Sigmoid colon (tissue), 7 donors: Measurements from ENCODE around the gene PALS1. TPM values are rescaled to one million over a fixed set of nuclear protein-coding genes. Genes with fewer than 3 reads are reported as not detected.
A peak's percentile ranks its signal among the peaks of the same experiment; 100 is the strongest.
"Not testable (repeated sequence)": the region's sequence is repeated elsewhere in the genome, so short reads cannot be mapped to it uniquely, and the experiment has no call there.

Source experiments
- DNase-seq: peaks from one replicate; pipeline ENCODE4 v3.0.0-alpha.2; 2019
- H3K27ac ChIP-seq, 4 donors: fragments of 200-600 bp; sonication (generic); one replicate each; pipeline ENCODE4 v1.5.1; 2016 to 2019; ENCODE audit warnings: mild to moderate bottlenecking in 1 of 4
- H3K27me3 ChIP-seq, 3 donors: fragments of 200-600 bp; sonication (generic); one replicate each; pipeline ENCODE4 v1.5.1; 2019; ENCODE audit warnings: mild to moderate bottlenecking in 1 of 3
- H3K36me3 ChIP-seq, 4 donors: fragments of 200-600 bp; sonication (generic); one replicate each; pipeline ENCODE4 v1.5.1; 2016 to 2019
- H3K4me1 ChIP-seq, 4 donors: fragments of 200-600 bp; sonication (generic); one replicate each; pipeline ENCODE4 v1.5.1; 2017 to 2019
- H3K4me3 ChIP-seq, 4 donors: fragments of 200-600 bp; sonication (generic); one replicate each; pipeline ENCODE4 v1.5.1; 2017 to 2019; ENCODE audit warnings: mild to moderate bottlenecking in 2 of 4, moderate library complexity in 1 of 4
- H3K9me3 ChIP-seq, 4 donors: fragments of 200-600 bp in 3 of 4; sonication (generic) in 3 of 4; one replicate each; pipeline versions ENCODE4 v1.5.1 to v1.6.1; 2013 to 2019
- EP300 ChIP-seq, 4 donors: sonication (generic); formaldehyde crosslinking; IDR thresholded peaks; one replicate each; pipeline ENCODE4 v1.6.1; 2017; ENCODE audit warnings: antibody characterized with exemption in 4 of 4
- POLR2A ChIP-seq, 2 donors: fragments of 450-650 bp; IDR thresholded peaks; one replicate each; pipeline ENCODE4 v1.6.1; 2016; ENCODE audit warnings: antibody characterized with exemption in 2 of 2, mild to moderate bottlenecking in 2 of 2, moderate library complexity in 2 of 2
- POLR2AphosphoS5 ChIP-seq, 4 donors: sonication (generic); formaldehyde crosslinking; IDR thresholded peaks; one replicate each; pipeline ENCODE4 v1.6.1; 2017; ENCODE audit warnings: antibody characterized with exemption in 4 of 4
- WGBS, 2 donors: extraction: QIAGEN DNeasy Blood & Tissue Kit; methylation state at CpG; one replicate each; pipeline ENCODE4 v1.1.7; 2013; 5-methylcytosine and 5-hydroxymethylcytosine counted together
- intact Hi-C: fragments of 100-400 bp; cut with DNase I; formaldehyde crosslinking; loops from one replicate; pipeline ENCODE4 v1.15.1; 2023
- polyA plus RNA-seq, 3 donors: library from polyadenylated mRNA; stranded (reverse); fragments of 200-250 nt; gene quantifications; one replicate each; pipeline ENCODE4 v1.2.3, GENCODE V29; 2013
- total RNA-seq, 4 donors: library from RNA; depleted of rRNA; stranded (reverse); fragments of >200 nt; gene quantifications; one replicate each; pipeline ENCODE4 v1.1.0, GENCODE V29; 2016
- TF ChIP-seq, protein P1 (sequence below), 4 experiments: fragments of 450-650 bp in 3 of 4; fragments of 200-600 bp in 1 of 4; IDR thresholded peaks; one replicate each; pipeline ENCODE4 v1.5.1; 2016 to 2019; ENCODE audit warnings: antibody characterized with exemption in 4 of 4, mild to moderate bottlenecking in 3 of 4, moderate library complexity in 2 of 4
- donor health status: healthy with polysubstance abuse.
- donor health status: Bipolar disorder and iron deficiency.
- donor health status: healthy.

Gene PALS1
- total and polyA plus RNA-seq, 7 donors: 10.8 to 35.8 (median 22.8) TPM

- intact Hi-C loops: no loop called here
- Histone ChIP-seq H3K4me1 (peaks cover 0 to 59% (median 58%) of the 10 kb centered on the region in 4 donors), H3K27ac (peak overlapping the region; percentile 66 to 72 (median 68)), H3K27me3 (no peaks in the 10 kb centered on the region), H3K4me3 (peak overlapping the region in 2 of 4 donors; percentile 9 to 14), H3K9me3 (no peaks in the 10 kb centered on the region), H3K36me3 (no peaks in the 10 kb centered on the region)
- WGBS, 2 donors: 67 to 80% methylated on average over 4 of the region's 4 CpGs
- TF ChIP-seq, protein P1, sequence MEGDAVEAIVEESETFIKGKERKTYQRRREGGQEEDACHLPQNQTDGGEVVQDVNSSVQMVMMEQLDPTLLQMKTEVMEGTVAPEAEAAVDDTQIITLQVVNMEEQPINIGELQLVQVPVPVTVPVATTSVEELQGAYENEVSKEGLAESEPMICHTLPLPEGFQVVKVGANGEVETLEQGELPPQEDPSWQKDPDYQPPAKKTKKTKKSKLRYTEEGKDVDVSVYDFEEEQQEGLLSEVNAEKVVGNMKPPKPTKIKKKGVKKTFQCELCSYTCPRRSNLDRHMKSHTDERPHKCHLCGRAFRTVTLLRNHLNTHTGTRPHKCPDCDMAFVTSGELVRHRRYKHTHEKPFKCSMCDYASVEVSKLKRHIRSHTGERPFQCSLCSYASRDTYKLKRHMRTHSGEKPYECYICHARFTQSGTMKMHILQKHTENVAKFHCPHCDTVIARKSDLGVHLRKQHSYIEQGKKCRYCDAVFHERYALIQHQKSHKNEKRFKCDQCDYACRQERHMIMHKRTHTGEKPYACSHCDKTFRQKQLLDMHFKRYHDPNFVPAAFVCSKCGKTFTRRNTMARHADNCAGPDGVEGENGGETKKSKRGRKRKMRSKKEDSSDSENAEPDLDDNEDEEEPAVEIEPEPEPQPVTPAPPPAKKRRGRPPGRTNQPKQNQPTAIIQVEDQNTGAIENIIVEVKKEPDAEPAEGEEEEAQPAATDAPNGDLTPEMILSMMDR (IDR thresholded peaks at IDR 0.05): no peak
- peak; percentile 14 to 64 (median 48) for TF ChIP-seq POLR2AphosphoS5 (IDR thresholded peaks at IDR 0.05)
- DNase-seq: no peak
Measured at GRCh38 chr14:67269298-67270060, 28.2 kb downstream of the PALS1 start.

- H3K27me3 ChIP-seq: no peaks in the 10 kb centered on the region
- H3K27ac ChIP-seq: peak overlapping the region; percentile 66 to 72 (median 68)
- H3K4me1 ChIP-seq: peaks cover 0 to 52% (median 51%) of the 10 kb centered on the region in 4 donors
- no peaks in the 10 kb centered on the region for H3K9me3 ChIP-seq
- intact Hi-C loops: no loop called here
- H3K4me3 ChIP-seq: peak overlapping the region in 1 of 4 donors; percentile 9
- no peak for TF ChIP-seq POLR2AphosphoS5 (IDR thresholded peaks at IDR 0.05)
- TF ChIP-seq POLR2A (IDR thresholded peaks at IDR 0.05): no peak
- TF ChIP-seq, protein P1 (IDR thresholded peaks at IDR 0.05): no peak
- TF ChIP-seq EP300 (IDR thresholded peaks at IDR 0.05): no peak
- 42 to 61% methylated on average over 3 of the region's 3 CpGs for WGBS, 2 donors
- no peaks in the 10 kb centered on the region for H3K36me3 ChIP-seq
- no peak for DNase-seq
Measured at GRCh38 chr14:67270145-67270753, 29.0 kb downstream of the PALS1 start.

DNA sequence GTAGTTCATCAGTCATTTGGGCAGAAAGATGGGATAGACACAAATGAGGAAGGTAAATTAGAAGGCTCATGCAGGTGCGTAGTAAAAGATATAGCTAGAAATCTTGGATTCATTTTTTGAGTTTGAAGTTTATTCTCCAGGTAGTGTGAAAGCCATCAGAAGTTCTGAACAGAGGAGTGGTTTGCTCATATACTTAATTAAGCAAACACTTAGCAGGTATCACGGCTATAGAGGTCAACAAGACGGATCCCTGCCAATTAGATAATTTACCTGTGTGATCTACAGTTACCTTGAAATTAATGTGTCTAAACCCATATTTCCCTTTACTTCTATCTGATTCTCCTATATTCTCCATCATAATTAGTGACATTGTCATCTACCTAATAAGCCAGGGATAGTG lies 29.7 kb downstream of the PALS1 start:
- TF ChIP-seq EP300 (IDR thresholded peaks at IDR 0.05) (no peak), POLR2AphosphoS5 (IDR thresholded peaks at IDR 0.05) (no peak), POLR2A (IDR thresholded peaks at IDR 0.05) (no peak)
- TF ChIP-seq, protein P1 (IDR thresholded peaks at IDR 0.05): no peak
- peak overlapping the region; percentile 66 to 72 (median 68) for H3K27ac ChIP-seq
- DNase-seq: no peak
- no peaks in the 10 kb centered on the region for H3K9me3 ChIP-seq
- H3K27me3 ChIP-seq: no peaks in the 10 kb centered on the region
- no peak overlapping the region for H3K4me3 ChIP-seq
- WGBS, 2 donors: 81 to 95% methylated on average over 3 of the region's 3 CpGs
- H3K4me1 ChIP-seq: peaks cover 0 to 49% (median 44%) of the 10 kb centered on the region in 4 donors
- no peaks in the 10 kb centered on the region for H3K36me3 ChIP-seq
- intact Hi-C loops: no loop called here

GRCh38 chr14:67273281-67273680 lies 32.0 kb downstream of the PALS1 start:
- H3K9me3 ChIP-seq, H3K4me3 ChIP-seq, H3K36me3 ChIP-seq, H3K27me3 ChIP-seq, H3K27ac ChIP-seq, DNase-seq, intact Hi-C loops: not testable (repeated sequence)
- 97% methylated on average over 3 of the region's 3 CpGs for WGBS, 2 donors
- H3K4me1 ChIP-seq: peaks cover 0 to 51% (median 46%) of the 10 kb centered on the region in 4 donors

- intact Hi-C loops: no loop called here
- no peak for DNase-seq
- H3K27ac ChIP-seq: no peak overlapping the region
- no peaks in the 10 kb centered on the region for H3K27me3 ChIP-seq
- H3K4me3 ChIP-seq: no peak overlapping the region
- no peaks in the 10 kb centered on the region for H3K9me3 ChIP-seq
- H3K4me1 ChIP-seq: peaks cover 0 to 29% (median 22%) of the 10 kb centered on the region in 4 donors
- H3K36me3 ChIP-seq: peaks cover 0 to 5% (median 0%) of the 10 kb centered on the region in 4 donors
- no peak for TF ChIP-seq POLR2A (IDR thresholded peaks at IDR 0.05)
- TF ChIP-seq, protein P1 (IDR thresholded peaks at IDR 0.05): no peak
- TF ChIP-seq EP300 (IDR thresholded peaks at IDR 0.05): no peak
- no peak for TF ChIP-seq POLR2AphosphoS5 (IDR thresholded peaks at IDR 0.05)
Measured at GRCh38 chr14:67276131-67276530, 34.9 kb downstream of the PALS1 start.
